Measurements from ENCODE around the gene GPRC5C.

GRCh38 chr17:74427763-74428153 lies 4.1 kb upstream of the GPRC5C start:
- TF ChIP-seq POLR2A (IDR thresholded peaks at IDR 0.05): no peak
- TF ChIP-seq, protein P1, sequence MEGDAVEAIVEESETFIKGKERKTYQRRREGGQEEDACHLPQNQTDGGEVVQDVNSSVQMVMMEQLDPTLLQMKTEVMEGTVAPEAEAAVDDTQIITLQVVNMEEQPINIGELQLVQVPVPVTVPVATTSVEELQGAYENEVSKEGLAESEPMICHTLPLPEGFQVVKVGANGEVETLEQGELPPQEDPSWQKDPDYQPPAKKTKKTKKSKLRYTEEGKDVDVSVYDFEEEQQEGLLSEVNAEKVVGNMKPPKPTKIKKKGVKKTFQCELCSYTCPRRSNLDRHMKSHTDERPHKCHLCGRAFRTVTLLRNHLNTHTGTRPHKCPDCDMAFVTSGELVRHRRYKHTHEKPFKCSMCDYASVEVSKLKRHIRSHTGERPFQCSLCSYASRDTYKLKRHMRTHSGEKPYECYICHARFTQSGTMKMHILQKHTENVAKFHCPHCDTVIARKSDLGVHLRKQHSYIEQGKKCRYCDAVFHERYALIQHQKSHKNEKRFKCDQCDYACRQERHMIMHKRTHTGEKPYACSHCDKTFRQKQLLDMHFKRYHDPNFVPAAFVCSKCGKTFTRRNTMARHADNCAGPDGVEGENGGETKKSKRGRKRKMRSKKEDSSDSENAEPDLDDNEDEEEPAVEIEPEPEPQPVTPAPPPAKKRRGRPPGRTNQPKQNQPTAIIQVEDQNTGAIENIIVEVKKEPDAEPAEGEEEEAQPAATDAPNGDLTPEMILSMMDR (IDR thresholded peaks at IDR 0.05): no peak
